Measurements from ENCODE around the gene MACROD2.

MACROD2 gene

DNA sequence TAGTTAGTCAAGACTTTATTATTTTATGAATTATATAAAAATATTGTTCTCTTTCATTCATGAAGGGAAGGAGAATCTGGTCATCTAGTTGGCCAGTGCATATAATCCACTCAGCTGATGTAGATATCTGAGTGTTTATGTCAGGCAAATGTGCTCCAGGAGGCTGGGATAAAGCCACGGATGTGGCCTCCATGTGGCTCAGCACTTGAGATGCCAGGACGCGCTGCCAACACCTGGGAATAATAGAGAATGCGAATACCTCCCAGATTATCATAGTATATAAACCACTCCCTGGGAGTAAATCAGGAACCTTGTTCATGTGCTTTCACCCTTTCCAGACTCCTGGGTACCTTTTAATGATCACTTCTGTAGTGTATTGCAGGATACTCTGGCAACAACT is 1571.9 kb downstream of the MACROD2 start:
- CTCF ChIA-PET = no interaction called here
- TF ChIP-seq, protein P1, sequence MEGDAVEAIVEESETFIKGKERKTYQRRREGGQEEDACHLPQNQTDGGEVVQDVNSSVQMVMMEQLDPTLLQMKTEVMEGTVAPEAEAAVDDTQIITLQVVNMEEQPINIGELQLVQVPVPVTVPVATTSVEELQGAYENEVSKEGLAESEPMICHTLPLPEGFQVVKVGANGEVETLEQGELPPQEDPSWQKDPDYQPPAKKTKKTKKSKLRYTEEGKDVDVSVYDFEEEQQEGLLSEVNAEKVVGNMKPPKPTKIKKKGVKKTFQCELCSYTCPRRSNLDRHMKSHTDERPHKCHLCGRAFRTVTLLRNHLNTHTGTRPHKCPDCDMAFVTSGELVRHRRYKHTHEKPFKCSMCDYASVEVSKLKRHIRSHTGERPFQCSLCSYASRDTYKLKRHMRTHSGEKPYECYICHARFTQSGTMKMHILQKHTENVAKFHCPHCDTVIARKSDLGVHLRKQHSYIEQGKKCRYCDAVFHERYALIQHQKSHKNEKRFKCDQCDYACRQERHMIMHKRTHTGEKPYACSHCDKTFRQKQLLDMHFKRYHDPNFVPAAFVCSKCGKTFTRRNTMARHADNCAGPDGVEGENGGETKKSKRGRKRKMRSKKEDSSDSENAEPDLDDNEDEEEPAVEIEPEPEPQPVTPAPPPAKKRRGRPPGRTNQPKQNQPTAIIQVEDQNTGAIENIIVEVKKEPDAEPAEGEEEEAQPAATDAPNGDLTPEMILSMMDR (IDR thresholded peaks at IDR 0.05; ENCODE audit: control extremely low read depth, extremely low read depth, low read depth, missing control alignments) = no peak
- POLR2A ChIA-PET = no interaction called here
- no peak for DNase-seq (ENCODE audit: extremely low spot score)

DNA sequence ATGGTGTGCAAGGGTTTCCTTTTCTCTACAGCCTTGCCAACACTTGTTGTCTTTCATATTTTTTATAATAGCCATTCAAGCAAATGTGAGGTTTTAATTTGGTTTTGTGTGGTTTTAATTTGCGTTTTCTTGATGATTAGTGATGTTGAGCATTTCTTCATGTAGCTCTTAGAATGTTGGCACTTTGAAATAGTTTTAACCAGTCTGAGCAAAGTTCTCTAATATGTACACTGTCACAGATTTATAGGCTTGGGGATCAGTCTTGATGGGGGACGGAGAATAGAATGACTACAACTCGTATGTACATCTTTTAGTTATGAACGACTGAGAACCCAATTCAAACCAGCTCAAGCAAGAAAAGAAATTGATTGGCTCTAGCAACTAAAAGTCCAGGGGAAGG is 1574.8 kb downstream of the MACROD2 start:
- CTCF ChIA-PET = no interaction called here
- TF ChIP-seq, protein P1 (IDR thresholded peaks at IDR 0.05; ENCODE audit: control extremely low read depth, extremely low read depth, low read depth, missing control alignments) = no peak
- DNase-seq (ENCODE audit: extremely low spot score) = no peak
- POLR2A ChIA-PET = no interaction called here

DNA sequence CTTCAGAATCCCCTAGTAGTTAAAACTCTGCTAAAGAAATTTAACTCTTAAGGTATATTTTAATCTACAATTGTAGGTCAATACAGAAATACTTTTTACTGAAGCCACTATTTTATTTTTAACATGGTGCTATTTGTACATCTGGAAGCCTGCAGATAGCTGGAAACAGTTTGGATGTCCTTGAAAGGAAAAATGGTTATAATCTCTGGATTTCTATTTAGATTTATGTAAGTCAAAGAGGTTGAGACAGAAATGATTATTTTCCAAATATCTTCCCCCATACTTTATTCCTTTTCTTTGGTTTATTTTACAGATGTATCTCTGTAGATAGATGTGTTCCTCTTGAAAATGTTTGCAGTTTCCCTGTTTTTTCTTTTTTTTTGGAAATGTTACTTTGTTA is 1575.7 kb downstream of the MACROD2 start:
- TF ChIP-seq, protein P1 (IDR thresholded peaks at IDR 0.05; ENCODE audit: control extremely low read depth, extremely low read depth, low read depth, missing control alignments) = no peak
- ChIA-PET CTCF (no interaction called here), POLR2A (no interaction called here)
- DNase-seq (ENCODE audit: extremely low spot score) = no peak

DNA sequence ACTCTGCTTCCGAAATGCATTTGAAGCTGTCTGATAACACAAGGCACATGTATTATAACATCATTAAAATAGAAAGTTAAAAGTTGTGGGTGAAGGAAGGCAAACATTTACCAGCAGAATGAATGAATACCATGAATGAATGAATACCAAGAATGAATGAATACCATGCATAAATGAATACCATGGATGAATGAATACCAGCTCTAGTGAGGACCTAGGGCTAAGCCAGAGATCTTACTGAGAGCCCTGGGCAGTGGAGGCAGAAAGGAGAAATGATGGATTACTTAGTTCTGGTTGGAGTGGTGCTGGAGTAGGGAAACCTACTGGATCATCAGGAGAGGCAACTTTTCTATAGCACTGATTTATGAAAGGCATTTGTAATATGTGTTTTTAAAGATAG is 1579.9 kb downstream of the MACROD2 start:
- no peak for DNase-seq (ENCODE audit: extremely low spot score)
- CTCF ChIA-PET = interaction anchor here (0.9 to 1.5 kb wide), 2 partner anchors 9 to 17 kb away, joined by 3 read pairs; no protein-coding TSS in a partner anchor
- POLR2A ChIA-PET = no interaction called here

DNA sequence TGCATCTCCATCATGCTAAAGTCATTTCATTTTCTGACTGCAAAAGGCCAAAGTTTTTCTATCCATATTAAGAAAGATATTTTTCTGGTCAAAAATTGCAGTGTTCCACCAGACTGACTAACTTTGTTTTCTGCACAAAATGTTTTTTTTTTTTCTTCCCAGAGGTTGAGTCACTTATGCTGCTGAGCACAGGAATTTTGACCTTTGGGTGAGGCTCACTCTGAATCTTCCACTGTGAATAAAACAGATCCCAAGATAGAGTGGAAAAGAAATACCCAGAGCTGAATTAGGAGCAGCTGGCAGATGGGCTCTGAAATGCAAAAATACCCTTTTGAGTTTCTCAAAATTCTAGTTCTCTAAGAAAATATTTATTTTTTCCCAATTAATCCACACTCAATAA is 1581.1 kb downstream of the MACROD2 start:
- ChIA-PET POLR2A (no interaction called here), CTCF (no interaction called here)
- TF ChIP-seq, protein P1 (IDR thresholded peaks at IDR 0.05; ENCODE audit: control extremely low read depth, extremely low read depth, low read depth, missing control alignments) = no peak
- DNase-seq (ENCODE audit: extremely low spot score) = no peak

More for the DNA sequence above, 1579.9 kb downstream of the MACROD2 start:
- TF ChIP-seq, protein P1 (IDR thresholded peaks at IDR 0.05; ENCODE audit: control extremely low read depth, extremely low read depth, low read depth, missing control alignments) = no peak

DNA sequence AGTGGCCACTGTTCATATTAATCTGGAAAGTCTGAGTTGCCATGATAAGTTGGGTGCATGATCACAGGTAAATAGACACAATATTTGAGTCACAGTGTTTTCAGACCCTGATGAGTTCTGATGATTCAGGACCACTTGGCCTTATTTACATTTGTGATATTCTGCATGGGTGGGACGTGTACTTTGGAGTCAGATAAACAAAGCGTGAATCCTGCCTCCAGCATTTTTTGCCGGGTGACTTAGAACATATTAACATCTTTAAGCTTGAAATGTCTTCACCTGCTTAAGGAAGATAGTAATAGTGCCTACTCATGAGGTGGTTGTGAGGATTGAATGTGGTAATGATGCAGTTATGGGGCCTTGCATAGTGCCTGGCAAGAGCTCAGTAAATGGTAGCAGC is 1582.8 kb downstream of the MACROD2 start:
- ChIA-PET POLR2A (no interaction called here), CTCF (no interaction called here)
- TF ChIP-seq, protein P1 (IDR thresholded peaks at IDR 0.05; ENCODE audit: control extremely low read depth, extremely low read depth, low read depth, missing control alignments) = no peak
- no peak for DNase-seq (ENCODE audit: extremely low spot score)

DNA sequence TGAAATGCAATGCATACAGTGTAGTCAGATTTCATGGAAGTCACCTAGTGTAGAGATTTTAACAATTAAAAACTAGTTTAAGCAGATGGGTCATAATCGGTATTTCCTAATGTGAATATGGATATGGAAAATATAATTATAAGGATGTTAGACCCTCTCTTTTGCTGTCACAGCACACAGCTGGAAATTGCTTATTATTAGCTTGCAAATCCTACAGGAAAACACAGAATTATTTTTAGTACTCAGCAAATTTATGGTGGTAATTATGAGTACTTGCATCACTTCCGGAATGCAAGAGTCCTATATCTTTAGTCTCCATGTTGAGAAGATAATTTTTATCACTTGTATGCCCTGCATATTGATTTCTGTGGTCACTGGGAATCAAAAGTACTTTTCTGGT is 1584.4 kb downstream of the MACROD2 start:
- ChIA-PET CTCF (no interaction called here), POLR2A (no interaction called here)
- TF ChIP-seq, protein P1 (IDR thresholded peaks at IDR 0.05; ENCODE audit: control extremely low read depth, extremely low read depth, low read depth, missing control alignments) = no peak
- DNase-seq (ENCODE audit: extremely low spot score) = no peak
